HepG2 (cell line): ENCODE results near the gene MRPL43. TPM values are rescaled to one million over a fixed set of nuclear protein-coding genes. Genes with fewer than 3 reads are reported as not detected.
A peak's percentile ranks its signal among the peaks of the same experiment; 100 is the strongest.

ENCODE experiments used
- ARNT2 ChIP-seq: sonication (generic); formaldehyde crosslinking; IDR thresholded peaks from 2 replicates; pipeline ENCODE4 v1.8.0; 2022; ENCODE audit warnings: mild to moderate bottlenecking, low read depth, missing genetic modification reagents, moderate library complexity
- CENPT ChIP-seq: sonication (generic); formaldehyde crosslinking; IDR thresholded peaks from 2 replicates; pipeline ENCODE4 v1.8.0; 2022; ENCODE audit warnings: low read depth, mild to moderate bottlenecking, moderate library complexity, missing genetic modification reagents
- CHCHD3 ChIP-seq: sonication (generic); formaldehyde crosslinking; IDR thresholded peaks from 2 replicates; pipeline ENCODE4 v1.8.0; 2022; ENCODE audit warnings: mild to moderate bottlenecking, missing genetic modification reagents, moderate library complexity
- ELF3 ChIP-seq: IDR thresholded peaks from 2 replicates; pipeline ENCODE4 v1.6.1; 2016; ENCODE audit warnings: missing genetic modification reagents, missing compliant biosample characterization
- ELF4 ChIP-seq: sonication (generic); formaldehyde crosslinking; IDR thresholded peaks from 2 replicates; pipeline ENCODE4 v1.5.0; 2020; ENCODE audit warnings: missing genetic modification reagents, mild to moderate bottlenecking, moderate library complexity, borderline replicate concordance
- HCFC1 ChIP-seq: fragments of 150-350 bp; IDR thresholded peaks from 2 replicates; pipeline ENCODE4 v1.6.1; 2014; ENCODE audit warnings: low read depth, low read length
- KDM5B ChIP-seq: sonication (generic); formaldehyde crosslinking; IDR thresholded peaks from 2 replicates; pipeline ENCODE4 v1.4.0; 2020; ENCODE audit warnings: missing genetic modification reagents, mild to moderate bottlenecking, borderline replicate concordance
- NFIB ChIP-seq: sonication (generic); formaldehyde crosslinking; IDR thresholded peaks from 2 replicates; pipeline ENCODE4 v1.9.0; 2021; ENCODE audit warnings: missing genetic modification reagents, mild to moderate bottlenecking, borderline replicate concordance
- PCBP2 ChIP-seq: fragments of 200-400 bp; formaldehyde crosslinking; optimal IDR thresholded peaks from 2 replicates; pipeline ENCODE3; 2018; ENCODE audit warnings: low read length, low read depth; ENCODE audit not compliant: poor library complexity, severe bottlenecking
- POGK ChIP-seq: sonication (generic); formaldehyde crosslinking; conservative IDR thresholded peaks from 2 replicates; pipeline ENCODE4 v1.8.0; 2022; ENCODE audit warnings: mild to moderate bottlenecking, moderate library complexity, missing genetic modification reagents
- SIX4 ChIP-seq: sonication (generic); formaldehyde crosslinking; IDR thresholded peaks from 2 replicates; pipeline ENCODE4 v1.4.0; 2020; ENCODE audit warnings: missing genetic modification reagents
- SRSF4 ChIP-seq: fragments of 200-400 bp; formaldehyde crosslinking; IDR thresholded peaks from one replicate; pipeline ENCODE4 v1.6.1; 2018; ENCODE audit warnings: mild to moderate bottlenecking, low read depth, low read length, moderate library complexity; ENCODE audit not compliant: poor library complexity, severe bottlenecking
- SUZ12 ChIP-seq: fragments of 150-350 bp; IDR thresholded peaks from 2 replicates; pipeline ENCODE4 v1.6.1; 2014; ENCODE audit warnings: low read depth, low read length
- USF2 ChIP-seq, 2 experiments: sonication (generic) in 1 of 2; formaldehyde crosslinking in 1 of 2; IDR thresholded peaks; 2 replicates each; pipeline versions ENCODE4 v1.5.1 to v1.6.1; 2011 to 2020; ENCODE audit warnings: borderline replicate concordance in 1 of 2, low read depth in 1 of 2, low read length in 1 of 2, mild to moderate bottlenecking in 1 of 2, missing genetic modification reagents in 1 of 2, moderate library complexity in 1 of 2
- ZBTB25 ChIP-seq: IDR thresholded peaks from 2 replicates; pipeline ENCODE4 v1.6.1; 2018; ENCODE audit warnings: missing genetic modification reagents
- ZKSCAN8 ChIP-seq: IDR thresholded peaks from 2 replicates; pipeline ENCODE4 v1.6.1; 2016; ENCODE audit warnings: borderline replicate concordance, missing genetic modification reagents, missing compliant biosample characterization
- ZNF10 ChIP-seq: sonication (generic); formaldehyde crosslinking; IDR thresholded peaks from 2 replicates; pipeline ENCODE4 v1.4.0; 2020; ENCODE audit warnings: mild to moderate bottlenecking, low read depth, missing genetic modification reagents, borderline replicate concordance
- ZNF138 ChIP-seq: sonication (generic); formaldehyde crosslinking; IDR thresholded peaks from 2 replicates; pipeline ENCODE4 v1.5.0; 2020; ENCODE audit warnings: mild to moderate bottlenecking, low read depth, missing genetic modification reagents
- ZNF230 ChIP-seq: sonication (generic); formaldehyde crosslinking; IDR thresholded peaks from 2 replicates; pipeline ENCODE4 v1.4.0; 2020; ENCODE audit warnings: mild to moderate bottlenecking, missing genetic modification reagents
- ZNF577 ChIP-seq: sonication (generic); formaldehyde crosslinking; IDR thresholded peaks from 2 replicates; pipeline ENCODE4 v1.4.0; 2020; ENCODE audit warnings: mild to moderate bottlenecking, low read depth, missing genetic modification reagents, borderline replicate concordance
- ZNF605 ChIP-seq: sonication (generic); formaldehyde crosslinking; IDR thresholded peaks from 2 replicates; pipeline ENCODE4 v1.8.0; 2022; ENCODE audit warnings: mild to moderate bottlenecking, missing genetic modification reagents
- ZNF792 ChIP-seq: IDR thresholded peaks from 2 replicates; pipeline ENCODE4 v1.6.1; 2016
- polyA plus RNA-seq, 8 experiments: library from polyadenylated mRNA; depleted of rRNA in 3 of 8; stranded (reverse) in 7 of 8; unstranded in 1 of 8; fragments of >200 nt; fragmentation: Illumina TruSeq in 4 of 8; extraction: Trizol in 4 of 8; gene quantifications; 2 replicates each; pipeline versions ENCODE4 v1.2.1 to v1.2.3, GENCODE V29; 2011 to 2016; ENCODE audit warnings: low read depth in 4 of 8, missing spikeins in 1 of 8, mixed read lengths in 1 of 8; ENCODE audit not compliant: insufficient read depth in 1 of 8
- total RNA-seq, 5 experiments: library from RNA; depleted of rRNA; stranded (reverse); fragments of >200 nt; fragmentation: Illumina TruSeq; extraction: Trizol; gene quantifications; 2 replicates each; pipeline ENCODE4 v1.2.3, GENCODE V29; 2016; ENCODE audit warnings: low read depth in 1 of 5
- TF ChIP-seq, protein P1 (sequence below): sonication (generic); formaldehyde crosslinking; conservative IDR thresholded peaks from 2 replicates; pipeline ENCODE4 v1.8.0; 2022; ENCODE audit warnings: low read depth, missing genetic modification reagents

Gene MRPL43
- total and polyA plus RNA-seq, 2 of the 13 experiments (the other 11 are each of a cell fraction or from before 2014, with no cell fraction given): 71.0 to 73.7 TPM

- peak; percentile 70 for TF ChIP-seq USF2 (IDR thresholded peaks at IDR 0.05; ENCODE audit: low read depth, low read length)
- TF ChIP-seq USF2 (CRISPR knock-in tag; IDR thresholded peaks at IDR 0.05; ENCODE audit: borderline replicate concordance): peak; percentile 61
- no peak for TF ChIP-seq ZNF577 (CRISPR knock-in tag)
- no peak for TF ChIP-seq ZNF792 (CRISPR knock-in tag)
- no peak for TF ChIP-seq ZKSCAN8 (CRISPR knock-in tag)
- TF ChIP-seq CHCHD3 (CRISPR knock-in tag): no peak
- TF ChIP-seq ARNT2 (CRISPR knock-in tag): no peak
- no peak for TF ChIP-seq SIX4
- TF ChIP-seq ZNF230: no peak
- TF ChIP-seq CENPT (CRISPR knock-in tag): no peak
- 0 out of 2 replicates have a peak, but pooled peaks have one; percentile 43 for TF ChIP-seq ELF4 (CRISPR knock-in tag)
- TF ChIP-seq ELF3 (CRISPR knock-in tag): no peak
- no peak for TF ChIP-seq POGK (CRISPR knock-in tag)
- no peak for TF ChIP-seq ZNF138
- 0 out of 2 replicates have a peak, but pooled peaks have one; percentile 22 for TF ChIP-seq ZNF605 (CRISPR knock-in tag)
- TF ChIP-seq SUZ12: no peak
- no peak for TF ChIP-seq ZNF10
- no peak for TF ChIP-seq SRSF4
- TF ChIP-seq KDM5B (CRISPR knock-in tag): peak; percentile 25; the same call in 1 of the 2 replicates
- TF ChIP-seq, protein P1, sequence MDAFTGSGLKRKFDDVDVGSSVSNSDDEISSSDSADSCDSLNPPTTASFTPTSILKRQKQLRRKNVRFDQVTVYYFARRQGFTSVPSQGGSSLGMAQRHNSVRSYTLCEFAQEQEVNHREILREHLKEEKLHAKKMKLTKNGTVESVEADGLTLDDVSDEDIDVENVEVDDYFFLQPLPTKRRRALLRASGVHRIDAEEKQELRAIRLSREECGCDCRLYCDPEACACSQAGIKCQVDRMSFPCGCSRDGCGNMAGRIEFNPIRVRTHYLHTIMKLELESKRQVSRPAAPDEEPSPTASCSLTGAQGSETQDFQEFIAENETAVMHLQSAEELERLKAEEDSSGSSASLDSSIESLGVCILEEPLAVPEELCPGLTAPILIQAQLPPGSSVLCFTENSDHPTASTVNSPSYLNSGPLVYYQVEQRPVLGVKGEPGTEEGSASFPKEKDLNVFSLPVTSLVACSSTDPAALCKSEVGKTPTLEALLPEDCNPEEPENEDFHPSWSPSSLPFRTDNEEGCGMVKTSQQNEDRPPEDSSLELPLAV (CRISPR knock-in tag): no peak
- no peak for TF ChIP-seq NFIB
- no peak for TF ChIP-seq PCBP2
- TF ChIP-seq ZBTB25 (CRISPR knock-in tag): no peak
- TF ChIP-seq HCFC1: no peak
These were observed 9.5 kb upstream of the MRPL43 start (continued) for GRCh38 chr10:100996678-100997359.
